Osteocyte (in vitro differentiated cells): ENCODE measurements around the gene PCDHB14. TPM values are rescaled to one million over a fixed set of nuclear protein-coding genes. Genes with fewer than 3 reads are reported as not detected.
"Not testable (repeated sequence)": the region's sequence is repeated elsewhere in the genome, so short reads cannot be mapped to it uniquely, and the experiment has no call there.

ENCODE experiments used
- DNase-seq: peaks from one replicate; pipeline ENCODE4 v3.0.0; 2021; ENCODE audit warnings: mixed read lengths; ENCODE audit not compliant: unreplicated experiment; ENCODE audit errors: extremely low spot score
- H3K27ac Mint-ChIP-seq: one replicate; pipeline ENCODE4 v1.8.0; 2021; ENCODE audit warnings: mild to moderate bottlenecking, mixed read lengths; ENCODE audit not compliant: unreplicated experiment
- H3K27me3 Mint-ChIP-seq: one replicate; pipeline ENCODE4 v1.8.0; 2021; ENCODE audit warnings: mixed read lengths; ENCODE audit not compliant: unreplicated experiment
- H3K36me3 Mint-ChIP-seq: one replicate; pipeline ENCODE4 v1.8.0; 2021; ENCODE audit warnings: mixed read lengths; ENCODE audit not compliant: unreplicated experiment
- H3K4me1 Mint-ChIP-seq: one replicate; pipeline ENCODE4 v1.8.0; 2021; ENCODE audit warnings: mixed read lengths; ENCODE audit not compliant: unreplicated experiment
- H3K4me3 Mint-ChIP-seq: one replicate; pipeline ENCODE4 v1.8.0; 2021; ENCODE audit warnings: mild to moderate bottlenecking, moderate library complexity, mixed read lengths; ENCODE audit not compliant: unreplicated experiment
- H3K9me3 Mint-ChIP-seq: one replicate; pipeline ENCODE4 v1.8.0; 2021; ENCODE audit warnings: mixed read lengths; ENCODE audit not compliant: unreplicated experiment
- total RNA-seq: library from RNA; stranded (reverse); gene quantifications from 2 replicates; pipeline ENCODE4 v1.2.1, GENCODE V29; 2021
- TF ChIP-seq, protein P1 (sequence below): fragments of 200-600 bp; sonication (generic); IDR thresholded peaks from 2 replicates; pipeline ENCODE4 v1.5.0; 2021; ENCODE audit warnings: antibody characterized with exemption, mild to moderate bottlenecking, moderate library complexity

PCDHB14 gene
- total RNA-seq, 1 donor from 2014 or later = 9.0 TPM

DNA sequence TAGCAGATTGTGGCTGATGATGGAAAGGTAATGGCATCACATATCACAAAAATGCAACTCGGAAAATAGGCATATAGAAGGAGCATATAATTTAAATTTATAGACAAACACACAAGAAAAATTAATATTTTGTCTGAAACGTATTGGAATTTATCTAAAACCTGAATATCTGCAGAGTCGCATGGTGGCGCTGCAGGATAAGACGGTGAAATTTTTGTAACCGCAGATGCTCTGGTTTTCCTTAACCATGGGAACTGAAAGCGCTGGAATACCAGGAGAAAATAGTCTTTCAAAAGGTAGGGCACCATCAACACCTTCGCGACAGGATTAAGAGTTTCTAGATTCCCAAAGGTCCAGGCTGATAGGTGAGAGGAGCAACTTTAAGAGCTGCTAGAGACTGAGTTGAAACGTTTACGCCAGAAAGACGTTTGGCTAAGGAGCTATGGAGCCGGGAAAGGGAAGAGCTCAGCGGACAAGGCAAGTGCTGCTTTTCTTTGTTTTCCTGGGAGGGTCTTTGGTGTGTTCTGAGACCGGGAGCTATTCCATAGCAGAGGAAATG, 11.0 kb downstream of the PCDHB14 start:
- Mint-ChIP-seq H3K27me3 (no peaks in the 10 kb centered on the region), H3K9me3 (peaks cover 43% of the 10 kb centered on the region), H3K36me3 (peaks cover 14% of the 10 kb centered on the region), H3K4me3 (no peak overlapping the region), H3K27ac (no peak overlapping the region), H3K4me1 (no peaks in the 10 kb centered on the region)
- no peak for DNase-seq
- TF ChIP-seq, protein P1, sequence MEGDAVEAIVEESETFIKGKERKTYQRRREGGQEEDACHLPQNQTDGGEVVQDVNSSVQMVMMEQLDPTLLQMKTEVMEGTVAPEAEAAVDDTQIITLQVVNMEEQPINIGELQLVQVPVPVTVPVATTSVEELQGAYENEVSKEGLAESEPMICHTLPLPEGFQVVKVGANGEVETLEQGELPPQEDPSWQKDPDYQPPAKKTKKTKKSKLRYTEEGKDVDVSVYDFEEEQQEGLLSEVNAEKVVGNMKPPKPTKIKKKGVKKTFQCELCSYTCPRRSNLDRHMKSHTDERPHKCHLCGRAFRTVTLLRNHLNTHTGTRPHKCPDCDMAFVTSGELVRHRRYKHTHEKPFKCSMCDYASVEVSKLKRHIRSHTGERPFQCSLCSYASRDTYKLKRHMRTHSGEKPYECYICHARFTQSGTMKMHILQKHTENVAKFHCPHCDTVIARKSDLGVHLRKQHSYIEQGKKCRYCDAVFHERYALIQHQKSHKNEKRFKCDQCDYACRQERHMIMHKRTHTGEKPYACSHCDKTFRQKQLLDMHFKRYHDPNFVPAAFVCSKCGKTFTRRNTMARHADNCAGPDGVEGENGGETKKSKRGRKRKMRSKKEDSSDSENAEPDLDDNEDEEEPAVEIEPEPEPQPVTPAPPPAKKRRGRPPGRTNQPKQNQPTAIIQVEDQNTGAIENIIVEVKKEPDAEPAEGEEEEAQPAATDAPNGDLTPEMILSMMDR = no peak

DNA sequence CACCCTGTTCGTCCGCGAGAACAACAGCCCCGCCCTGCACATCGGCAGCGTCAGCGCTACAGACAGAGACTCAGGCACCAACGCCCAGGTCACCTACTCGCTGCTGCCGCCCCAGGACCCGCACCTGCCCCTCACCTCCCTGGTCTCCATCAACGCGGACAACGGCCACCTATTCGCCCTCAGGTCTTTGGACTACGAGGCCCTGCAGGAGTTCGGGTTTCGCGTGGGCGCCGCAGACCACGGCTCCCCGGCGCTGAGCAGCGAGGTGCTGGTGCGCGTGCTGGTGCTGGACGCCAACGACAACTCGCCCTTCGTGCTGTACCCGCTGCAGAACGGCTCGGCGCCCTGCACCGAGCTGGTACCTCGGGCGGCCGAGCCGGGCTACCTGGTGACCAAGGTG, 12.8 kb downstream of the PCDHB14 start:
- not testable (repeated sequence) for H3K27me3 Mint-ChIP-seq, H3K4me1 Mint-ChIP-seq, H3K4me3 Mint-ChIP-seq, H3K27ac Mint-ChIP-seq, DNase-seq
- Mint-ChIP-seq H3K9me3 (peaks cover 49% of the 10 kb centered on the region), H3K36me3 (peaks cover 14% of the 10 kb centered on the region)

DNA sequence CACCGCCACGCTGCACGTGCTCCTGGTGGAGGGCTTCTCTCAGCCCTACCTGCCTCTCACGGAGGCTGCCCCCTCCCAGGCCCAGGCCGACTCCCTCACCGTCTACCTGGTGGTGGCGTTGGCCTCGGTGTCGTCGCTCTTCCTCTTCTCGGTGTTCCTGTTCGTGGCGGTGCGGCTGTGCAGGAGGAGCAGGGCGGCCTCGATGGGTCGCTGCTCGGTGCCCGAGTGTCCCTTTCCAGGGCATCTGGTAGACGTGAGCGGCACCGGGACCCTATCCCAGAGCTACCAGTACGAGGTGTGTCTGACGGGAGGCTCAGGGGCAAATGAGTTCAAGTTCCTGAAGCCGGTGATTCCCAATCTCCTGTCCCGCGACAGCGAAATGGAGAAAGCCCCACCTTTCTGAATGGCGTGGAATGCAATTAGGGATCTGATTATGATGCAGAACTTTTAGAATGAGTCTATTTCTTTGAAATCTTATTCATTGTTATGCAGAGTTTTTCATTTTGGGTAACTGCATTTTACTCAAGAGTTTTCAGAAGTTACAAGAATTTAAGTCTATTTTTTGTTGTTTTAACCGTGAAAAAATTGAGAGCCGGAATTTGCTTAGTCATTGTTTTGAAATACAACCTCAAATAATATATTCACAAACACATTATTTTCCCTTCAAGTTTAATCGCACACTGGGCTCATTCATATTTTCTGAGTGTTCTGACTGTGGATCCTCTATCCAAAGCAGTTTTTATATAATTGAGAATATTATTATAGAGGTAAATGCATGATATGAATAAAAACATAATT, 13.6 kb downstream of the PCDHB14 start:
- no peak for DNase-seq
- H3K27me3 Mint-ChIP-seq = no peaks in the 10 kb centered on the region
- H3K27ac Mint-ChIP-seq = no peak overlapping the region
- TF ChIP-seq, protein P1 = no peak
- H3K4me3 Mint-ChIP-seq = no peak overlapping the region
- H3K9me3 Mint-ChIP-seq = peaks cover 43% of the 10 kb centered on the region
- no peaks in the 10 kb centered on the region for H3K4me1 Mint-ChIP-seq
- H3K36me3 Mint-ChIP-seq = peaks cover 13% of the 10 kb centered on the region

DNA sequence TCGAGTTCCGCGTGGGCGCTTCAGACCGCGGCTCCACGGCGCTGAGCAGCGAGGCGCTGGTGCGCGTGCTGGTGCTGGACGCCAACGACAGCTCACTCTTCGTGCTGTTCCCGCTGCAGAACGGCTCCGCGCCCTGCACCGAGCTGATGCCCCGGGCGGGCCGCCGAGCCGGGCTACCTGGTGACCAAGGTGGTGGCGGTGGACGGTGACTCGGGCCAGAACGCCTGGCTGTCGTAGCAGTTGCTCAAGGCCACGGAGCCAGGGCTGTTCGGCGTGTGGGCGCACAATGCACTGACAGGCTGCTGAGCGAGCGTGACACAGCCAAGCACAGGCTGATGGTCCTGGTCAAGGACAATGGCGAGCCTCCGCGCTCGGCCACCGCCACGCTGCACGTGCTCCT, 18.4 kb downstream of the PCDHB14 start:
- Mint-ChIP-seq H3K4me1 (no peaks in the 10 kb centered on the region), H3K4me3 (no peak overlapping the region), H3K9me3 (peaks cover 54% of the 10 kb centered on the region), H3K36me3 (peaks cover 15% of the 10 kb centered on the region), H3K27ac (no peak overlapping the region), H3K27me3 (no peaks in the 10 kb centered on the region)
- TF ChIP-seq, protein P1 = no peak
- DNase-seq = no peak

DNA sequence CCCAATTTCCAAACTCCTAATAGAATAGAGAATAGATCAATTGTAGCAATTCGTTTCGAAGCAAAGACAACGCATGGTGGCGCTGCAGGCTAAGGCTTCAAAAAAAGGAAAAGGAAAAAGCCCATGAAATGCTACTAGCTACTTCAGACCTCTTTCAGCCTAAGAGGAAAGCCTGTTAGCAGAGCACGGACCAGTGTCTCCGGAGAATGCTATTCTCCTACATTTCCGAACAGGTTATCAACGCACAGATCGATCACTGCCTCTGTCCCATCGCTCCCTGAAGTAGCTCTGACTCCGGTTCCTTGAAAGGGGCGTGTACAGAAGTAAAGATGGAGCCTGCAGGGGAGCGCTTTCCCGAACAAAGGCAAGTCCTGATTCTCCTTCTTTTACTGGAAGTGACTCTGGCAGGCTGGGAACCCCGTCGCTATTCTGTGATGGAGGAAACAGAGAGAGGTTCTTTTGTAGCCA, 22.1 kb downstream of the PCDHB14 start, which contains the start of gene PCDHB15:
Gene PCDHB15 (plus strand): TSS at position 146 of the 468 bp plus-strand sequence. CDS start 184 bp downstream, at position 330.
- no peaks in the 10 kb centered on the region for H3K27me3 Mint-ChIP-seq
- peak within 1 kb of the TSS; percentile 55 for H3K4me3 Mint-ChIP-seq
- H3K9me3 Mint-ChIP-seq = peaks cover 60% of the 10 kb centered on the region
- TF ChIP-seq, protein P1 = peak; percentile 22
- DNase-seq = no peak
- no peaks in the 10 kb centered on the region for H3K4me1 Mint-ChIP-seq
- no peak within 1 kb of the TSS for H3K27ac Mint-ChIP-seq
- peaks cover 22% of the 10 kb centered on the region for H3K36me3 Mint-ChIP-seq

GRCh38 chr5:141246971-141247370, 23.8 kb downstream of the PCDHB14 start:
- not testable (repeated sequence) for DNase-seq, H3K27me3 Mint-ChIP-seq, H3K27ac Mint-ChIP-seq, H3K4me3 Mint-ChIP-seq, H3K4me1 Mint-ChIP-seq
- peaks cover 20% of the 10 kb centered on the region for H3K36me3 Mint-ChIP-seq
- H3K9me3 Mint-ChIP-seq = peaks cover 54% of the 10 kb centered on the region

- not testable (repeated sequence) for H3K4me1 Mint-ChIP-seq, H3K27ac Mint-ChIP-seq, DNase-seq, H3K4me3 Mint-ChIP-seq, H3K27me3 Mint-ChIP-seq
- H3K36me3 Mint-ChIP-seq = peaks cover 19% of the 10 kb centered on the region
- peaks cover 53% of the 10 kb centered on the region for H3K9me3 Mint-ChIP-seq
These were observed 24.3 kb downstream of the PCDHB14 start for GRCh38 chr5:141247434-141247833.
